Amygdala (tissue), 56 donors: ENCODE measurements around the gene GALC.

ENCODE experiments used
- DNase-seq, 56 donors: peaks; one replicate each; lab custom pipeline; 2025; lab: John Stamatoyannopoulos, UW

Gene GALC

GRCh38 chr14:88008039-88008742 is 15.2 kb upstream of the GALC start:
- no peak for DNase-seq

DNA sequence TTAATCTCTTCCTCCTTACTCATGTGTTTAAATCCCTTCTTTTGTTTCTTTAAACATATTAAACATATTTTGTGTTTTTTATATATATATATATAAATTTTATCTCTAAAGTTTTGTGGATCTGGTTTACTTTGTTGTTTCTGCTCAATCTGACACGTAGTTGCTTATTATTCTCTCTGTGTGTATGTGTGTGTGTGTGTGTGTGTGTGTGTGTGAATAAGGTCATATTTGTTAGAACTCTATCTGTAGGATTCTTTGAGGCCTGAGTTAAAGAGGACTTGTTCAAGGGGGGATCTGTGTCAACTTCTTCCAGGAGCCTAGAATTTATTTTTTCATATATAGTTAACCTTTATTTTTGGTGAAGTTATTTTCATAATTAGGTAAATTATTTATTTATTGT is 14.6 kb upstream of the GALC start:
- DNase-seq, result no peak

- DNase-seq, result no peak
These were observed 13.2 kb upstream of the GALC start for GRCh38 chr14:88005978-88006851.

DNA sequence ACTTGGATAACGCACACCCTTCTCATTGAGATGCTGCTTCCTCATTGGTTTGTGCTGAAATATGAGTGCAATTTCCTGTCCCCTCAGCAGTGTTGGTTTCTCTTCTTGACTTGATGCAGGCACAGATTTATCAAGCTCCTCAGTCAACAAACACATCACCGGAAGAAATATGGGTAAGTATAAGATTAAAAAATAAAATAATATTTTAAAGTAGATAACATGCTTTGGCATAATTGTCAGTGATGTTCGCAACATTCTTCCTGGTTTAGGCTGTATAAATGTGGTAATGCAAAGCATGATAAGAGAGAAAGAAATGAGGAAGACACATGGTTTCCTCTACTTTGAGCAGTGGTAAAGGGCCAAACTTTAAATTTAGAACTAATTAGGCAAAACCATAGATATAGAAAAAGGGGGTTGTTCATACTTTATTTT is 12.1 kb upstream of the GALC start, which contains the start of gene GPR65:
Gene GPR65 (plus strand): TSS at position 86 of the 432 bp plus-strand sequence. CDS start 5,713 bp downstream, outside the sequence.
- DNase-seq, result no peak

DNA sequence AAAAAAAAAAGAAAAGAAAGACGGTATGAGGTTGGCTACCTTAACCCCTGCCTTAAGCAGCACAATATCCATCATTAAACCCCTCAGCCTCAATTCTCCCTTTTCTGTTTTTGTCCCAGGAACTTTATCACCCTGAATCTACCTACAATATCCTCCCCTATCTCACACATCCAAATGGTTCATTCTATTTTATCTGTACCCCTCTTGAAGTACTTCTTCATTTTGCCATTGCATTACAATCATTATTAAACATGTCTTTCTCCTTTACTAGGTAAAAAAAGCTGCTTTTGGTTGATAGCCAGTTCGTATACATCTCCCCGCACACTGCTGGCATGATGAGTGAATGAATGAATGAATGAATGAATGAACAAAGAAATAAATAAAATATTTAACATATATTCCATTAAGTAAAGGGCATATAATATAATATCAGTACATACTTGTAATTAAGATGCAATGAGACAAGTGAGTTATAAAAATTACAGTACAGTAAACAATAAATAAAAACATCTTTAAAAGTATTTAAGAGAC is 11.6 kb upstream of the GALC start:
- no peak for DNase-seq

DNA sequence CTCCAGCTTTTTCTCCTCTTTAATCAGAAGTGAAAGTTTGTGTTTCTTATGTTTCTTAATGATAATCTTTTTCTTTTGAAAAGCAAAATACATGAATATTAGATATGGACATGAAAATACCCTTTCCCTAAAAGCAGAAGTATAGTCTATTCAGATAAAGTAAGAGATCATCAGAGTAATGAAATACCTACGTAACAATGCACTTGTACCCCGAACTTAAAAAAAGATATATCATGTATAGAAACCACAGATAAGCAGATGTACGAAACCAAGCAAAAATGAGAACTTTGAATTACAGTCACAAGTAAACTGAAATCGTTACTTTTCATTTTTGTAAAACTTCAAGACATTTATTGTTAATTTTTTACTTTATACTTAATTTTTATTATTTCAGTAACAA is 10.4 kb upstream of the GALC start:
- DNase-seq, result no peak

DNA sequence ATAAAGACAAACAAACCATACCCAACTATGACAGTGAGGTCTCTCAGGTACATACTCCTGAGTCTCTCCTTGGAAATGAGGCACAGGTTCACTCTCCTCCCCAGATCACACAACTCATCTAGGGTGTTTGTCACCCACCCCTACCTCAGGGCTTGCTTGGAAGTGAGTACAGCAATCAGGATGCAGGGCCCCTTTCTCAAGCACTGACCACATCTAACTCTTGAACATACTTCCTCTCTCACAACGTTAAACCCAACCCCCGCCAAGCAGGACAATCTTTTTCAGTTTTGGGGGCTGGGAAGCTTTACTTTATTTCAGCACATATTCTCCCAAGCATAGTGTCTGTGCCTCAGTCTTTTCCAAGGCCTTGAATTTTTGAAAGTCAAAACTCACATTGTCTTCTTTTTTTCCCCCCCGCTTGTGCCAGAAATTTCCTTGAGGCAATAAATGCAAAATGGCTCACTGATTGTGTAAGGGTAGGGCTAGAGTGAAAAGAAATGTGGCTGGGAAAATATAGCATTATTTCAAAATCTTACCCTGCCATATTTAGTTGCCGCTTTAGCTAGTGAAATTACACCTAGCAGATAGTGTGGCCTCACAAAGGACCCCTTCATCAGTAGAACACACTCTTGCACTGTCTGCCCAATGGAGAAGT is 9.6 kb upstream of the GALC start:
- DNase-seq, result no peak

DNA sequence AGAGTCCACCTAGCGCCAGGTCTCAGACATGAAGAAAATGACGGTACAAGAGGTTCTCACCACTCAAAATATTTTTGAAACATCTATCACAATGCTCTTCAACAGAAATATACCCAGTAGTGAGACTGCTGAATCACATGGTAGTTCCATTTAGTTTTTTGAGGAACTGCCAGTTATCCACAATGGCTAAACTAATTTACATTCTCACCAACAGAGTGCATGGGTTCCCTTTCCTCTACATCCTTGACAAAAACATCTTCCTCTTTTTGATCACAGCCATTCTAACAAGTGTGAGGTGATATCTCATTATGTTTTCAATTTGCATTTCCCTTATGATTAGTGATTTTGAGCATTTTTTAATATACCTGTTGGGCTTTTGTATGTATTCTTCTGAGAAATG is 6.3 kb upstream of the GALC start:
- no peak for DNase-seq

DNA sequence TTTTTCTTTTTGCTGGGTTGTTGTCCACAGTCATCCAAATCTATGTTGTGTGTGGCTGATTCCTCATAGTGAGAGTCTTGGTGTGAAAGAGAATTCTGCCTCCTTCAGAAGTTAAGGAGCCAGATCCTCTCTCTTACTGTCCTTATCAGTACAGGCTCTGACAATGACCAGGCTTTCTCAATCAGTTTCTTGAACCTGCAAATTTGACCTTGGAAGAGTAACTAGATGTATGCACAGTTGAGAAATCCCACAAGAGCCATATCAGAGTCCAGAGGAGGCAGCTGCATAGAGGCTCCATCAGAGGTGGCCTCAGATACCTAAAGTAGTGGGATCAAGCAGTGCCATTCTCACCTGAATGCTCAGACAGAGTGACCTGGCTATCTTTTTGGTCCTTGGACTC is 5.5 kb upstream of the GALC start:
- DNase-seq, result no peak

DNA sequence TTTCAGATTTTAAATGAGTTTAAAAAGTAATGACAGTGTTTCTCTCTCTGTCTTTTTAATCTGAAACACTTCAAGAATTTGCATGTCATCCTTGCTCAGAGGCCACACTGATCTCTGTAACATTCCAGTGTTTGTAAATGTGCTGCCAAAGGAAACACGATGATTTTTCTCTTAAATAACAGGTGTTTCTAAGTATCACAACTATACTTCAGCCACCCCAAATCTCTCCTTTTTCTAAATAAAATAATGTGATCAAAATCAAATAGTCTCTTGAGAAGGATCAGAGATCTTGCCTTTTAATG is 3.3 kb upstream of the GALC start:
- DNase-seq, result no peak

DNA sequence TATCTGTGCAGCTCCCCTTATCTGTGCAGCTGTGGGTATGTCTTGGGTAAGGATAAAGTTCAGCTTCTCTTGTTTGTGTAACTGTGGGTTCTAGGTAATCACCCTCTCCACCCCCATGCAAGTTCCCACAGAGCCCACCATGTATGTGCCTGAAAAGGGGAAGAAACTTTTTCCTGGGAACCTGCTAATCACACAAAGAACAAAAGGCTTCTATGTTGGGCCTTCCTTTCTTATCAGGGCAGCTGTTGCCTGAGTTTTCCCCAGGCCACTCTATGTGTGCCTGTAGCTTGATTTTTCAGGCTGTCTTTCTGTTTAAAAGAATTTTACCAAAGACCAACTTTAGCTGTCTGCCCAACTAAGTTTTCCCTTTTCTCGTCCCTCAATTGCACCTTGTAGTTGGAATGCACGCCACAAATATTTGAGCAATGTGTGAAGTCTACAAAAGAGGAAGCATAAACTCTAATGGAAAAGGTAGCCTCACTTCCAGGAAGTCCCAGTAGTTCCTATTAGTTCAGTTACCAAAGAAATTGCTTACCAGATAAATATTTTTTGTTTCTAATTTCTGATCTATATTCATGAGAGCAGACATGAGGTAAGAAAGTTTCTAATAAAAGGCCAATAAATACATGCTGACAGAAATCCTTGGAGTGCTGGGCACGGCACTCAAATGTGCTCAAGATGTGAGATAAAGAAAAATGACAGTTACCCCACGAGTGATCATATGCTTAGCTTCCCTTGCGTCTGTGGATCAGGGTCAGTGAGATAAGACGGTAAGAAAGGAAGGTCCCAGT is 2.7 kb upstream of the GALC start:
- no peak for DNase-seq

DNA sequence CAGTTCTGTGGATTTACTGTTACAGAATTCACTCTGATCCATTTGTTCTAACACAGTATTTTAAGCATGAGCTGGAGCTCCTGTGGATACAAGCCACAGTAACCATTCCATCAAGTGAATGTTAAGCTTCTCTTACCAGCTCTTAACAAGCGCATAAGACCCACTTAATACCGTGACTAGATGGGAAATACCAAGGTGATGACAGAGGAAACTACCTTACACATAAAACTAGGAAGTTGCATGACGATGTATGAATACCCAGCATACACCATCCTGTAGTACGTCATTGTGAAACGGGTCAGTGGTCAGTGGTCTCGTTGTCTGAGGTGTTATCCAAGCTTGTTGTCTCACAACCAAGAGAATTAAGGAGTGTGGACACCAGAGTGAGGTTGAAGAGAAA is 2.0 kb upstream of the GALC start:
- no peak for DNase-seq

DNA sequence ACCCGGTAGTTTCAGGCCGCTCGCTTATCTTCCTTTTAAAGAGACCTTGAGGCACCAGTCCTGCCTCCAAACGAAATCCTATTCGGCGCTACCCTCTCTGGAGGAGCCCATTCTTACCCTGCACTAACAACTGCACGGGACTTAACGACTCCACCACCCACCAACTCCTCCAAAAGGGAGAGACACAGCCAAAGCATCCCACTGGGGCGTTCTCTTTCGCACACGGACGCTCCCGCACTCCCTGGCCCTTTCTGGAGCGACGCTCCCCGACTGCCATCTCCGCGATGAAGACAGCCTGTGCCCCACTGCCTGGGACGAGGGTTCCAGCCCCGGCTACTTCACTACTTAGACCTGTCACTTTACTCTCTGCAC is 650 bp downstream of the GALC start:
- peak in 16 of 56 donors; percentile 26 to 67 (median 56) for DNase-seq

GRCh38 chr14:87990682-87991081 is 2.3 kb downstream of the GALC start:
- no peak for DNase-seq

GRCh38 chr14:87989956-87990299 is 3.1 kb downstream of the GALC start:
- no peak for DNase-seq

- no peak for DNase-seq
These were observed 3.6 kb downstream of the GALC start for GRCh38 chr14:87989221-87989955.

- DNase-seq, result no peak
These were observed 13.3 kb downstream of the GALC start for GRCh38 chr14:87979689-87980088.

- DNase-seq, result no peak
These were observed 17.3 kb downstream of the GALC start for GRCh38 chr14:87975636-87976035.

DNA sequence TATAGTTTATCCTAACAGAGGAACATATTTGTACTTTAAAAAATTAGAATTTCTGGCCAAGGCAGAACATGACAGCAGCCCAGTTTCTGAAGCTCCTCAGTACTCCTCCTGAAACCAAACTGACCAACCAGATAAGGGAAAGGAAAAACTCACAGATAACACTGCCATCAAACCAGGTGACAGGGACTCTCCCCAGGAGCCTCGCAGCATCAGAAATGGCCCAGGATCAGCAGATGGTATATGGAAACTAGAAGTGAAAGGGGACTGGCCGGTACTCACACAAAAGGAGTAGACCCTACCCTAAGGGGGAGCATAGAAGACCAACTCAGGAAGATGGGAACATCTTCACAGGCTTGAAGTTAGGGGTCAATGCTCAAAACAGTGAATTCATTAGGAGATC is 22.0 kb downstream of the GALC start:
- no peak for DNase-seq

DNA sequence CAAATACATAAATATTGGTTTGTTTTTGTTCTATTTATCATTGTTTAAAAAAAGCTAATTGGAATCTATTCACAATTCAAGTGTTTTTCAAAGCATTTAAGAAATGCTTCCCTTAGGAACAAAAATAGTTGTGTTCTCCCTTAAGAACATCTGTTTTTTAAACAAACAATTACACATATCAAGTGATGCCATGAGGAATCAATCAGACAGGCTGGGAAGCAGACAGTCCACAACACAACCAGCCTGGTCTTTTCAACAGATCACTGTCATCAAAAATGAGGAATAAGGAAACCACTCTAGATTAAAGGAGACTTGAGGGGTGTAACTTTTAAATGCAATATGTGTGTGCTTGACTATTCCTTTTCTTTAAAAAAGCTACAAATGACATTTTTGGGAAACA is 25.5 kb downstream of the GALC start:
- DNase-seq, result no peak
